Stimulated activated CD4-positive, alpha-beta T cell treated with anti-CD3 and anti-CD28 coated beads, Interleukin-12 subunit alpha, Interleukin-12 subunit beta, amount 100 ng/mL, for 4 hours (primary cell): ENCODE results near the gene ZNF513.
"Not testable (repeated sequence)": the region's sequence is repeated elsewhere in the genome, so short reads cannot be mapped to it uniquely, and the experiment has no call there.

ENCODE experiments used
- DNase-seq: peaks from one replicate; pipeline ENCODE4 v3.0.0-alpha.2; 2020

ZNF513 gene

DNA sequence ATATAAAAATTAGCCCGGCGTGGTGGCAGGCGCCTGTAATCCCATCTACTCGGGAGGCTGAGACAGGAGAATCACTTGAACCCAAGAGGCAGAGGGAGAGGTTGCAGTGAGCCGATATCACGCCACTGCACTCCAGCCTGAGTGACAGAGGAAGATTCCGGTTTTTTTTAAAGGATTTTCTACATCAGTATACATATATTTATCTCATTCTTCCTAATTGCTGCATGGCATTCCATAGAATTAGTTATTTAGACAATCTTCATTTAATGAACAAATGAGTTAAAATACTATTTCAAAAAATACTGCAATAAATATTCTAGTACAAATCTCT is 26.0 kb downstream of the ZNF513 start:
- DNase-seq: no peak

DNA sequence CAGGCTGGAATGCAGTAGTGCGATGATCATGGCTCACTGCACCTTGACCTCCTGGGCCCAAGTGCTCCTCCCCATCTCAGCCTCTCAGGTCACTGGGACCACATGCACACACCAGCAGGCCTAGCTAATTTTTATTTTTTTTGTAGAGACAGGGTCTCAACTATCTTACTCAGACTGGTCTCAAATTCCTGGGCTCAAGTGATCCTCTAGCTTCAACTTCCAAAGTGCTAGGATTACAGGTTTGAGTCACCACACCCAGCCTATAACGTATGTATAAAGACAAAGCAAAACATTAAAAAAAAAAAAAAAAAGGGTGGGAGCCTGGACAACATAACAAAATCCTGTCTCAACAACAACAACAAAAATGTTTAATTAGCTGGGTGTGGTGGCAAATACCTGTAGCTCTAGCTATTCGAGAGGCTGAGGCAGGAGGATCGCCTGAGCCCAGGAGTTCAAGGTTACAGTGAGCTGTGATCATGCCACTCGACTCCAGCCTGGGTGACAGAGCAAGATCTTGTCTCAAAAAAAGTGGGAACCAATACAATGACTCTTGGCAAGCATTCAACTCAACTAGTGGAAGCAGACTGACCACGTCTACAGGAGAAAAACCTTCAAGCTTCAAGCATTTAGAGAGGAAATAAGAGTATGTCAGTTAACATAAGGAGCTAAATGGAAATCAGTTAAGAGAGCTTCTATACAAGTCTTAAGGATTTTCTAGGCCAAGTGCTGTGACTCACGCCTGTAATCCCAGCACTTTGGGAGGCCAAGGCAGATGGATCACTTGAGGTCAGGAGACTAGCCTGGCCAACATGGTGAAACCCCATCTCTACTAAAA is 26.6 kb downstream of the ZNF513 start:
- no peak for DNase-seq

DNA sequence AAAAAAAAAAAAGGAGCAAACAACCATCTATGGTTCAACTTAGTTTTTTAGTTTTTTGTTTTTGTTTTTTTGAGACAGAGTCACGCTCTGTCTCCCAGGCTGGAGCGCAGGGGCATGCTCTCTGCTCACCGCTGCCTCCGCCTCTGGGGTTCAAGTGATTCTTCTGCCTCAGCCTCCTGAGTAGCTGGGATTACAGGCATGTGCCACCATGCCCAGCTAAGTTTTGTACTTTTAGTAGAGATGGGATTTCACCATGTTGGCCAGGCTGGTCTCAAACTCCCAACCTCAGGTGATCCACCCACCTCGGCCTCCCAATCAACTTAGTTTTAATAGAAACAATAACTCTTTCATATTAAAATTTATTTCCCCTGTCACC is 27.2 kb downstream of the ZNF513 start:
- not testable (repeated sequence) for DNase-seq

DNA sequence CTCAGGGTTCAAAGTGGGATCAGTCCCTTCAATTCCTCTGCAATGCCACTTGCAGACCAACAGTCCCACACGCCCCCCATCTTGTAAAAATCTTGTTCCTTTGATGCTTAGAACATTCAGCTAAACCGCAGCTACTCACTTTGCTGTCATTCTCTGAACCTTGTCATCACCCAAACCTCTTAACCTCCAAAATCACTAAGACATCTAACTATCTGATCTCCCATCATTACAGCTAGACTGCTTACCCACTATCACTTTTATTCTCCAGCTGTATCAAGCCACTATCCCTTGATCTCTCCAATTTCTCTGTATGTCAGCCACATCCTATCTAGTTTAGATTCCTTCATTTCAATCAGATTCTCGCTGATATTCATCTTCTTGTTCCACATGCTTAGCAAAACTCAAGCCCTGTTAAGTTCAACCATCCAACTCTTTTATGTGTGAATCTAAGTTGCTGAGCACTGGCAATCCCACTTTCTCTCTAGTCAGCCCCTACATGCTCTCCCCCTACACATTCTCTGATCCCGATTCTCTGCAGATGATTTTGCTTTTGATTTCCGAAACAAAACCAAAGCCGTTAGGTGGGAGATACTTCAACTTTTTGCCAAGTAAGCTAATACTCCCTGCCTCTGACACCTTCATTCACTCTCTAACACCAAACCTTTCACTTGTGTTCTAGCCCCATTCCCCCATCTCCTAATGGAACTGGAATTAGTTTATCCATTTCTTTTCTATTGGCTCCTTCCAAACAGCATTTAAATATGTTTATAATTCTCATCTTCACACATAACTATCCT is 28.5 kb downstream of the ZNF513 start:
- DNase-seq: no peak

DNA sequence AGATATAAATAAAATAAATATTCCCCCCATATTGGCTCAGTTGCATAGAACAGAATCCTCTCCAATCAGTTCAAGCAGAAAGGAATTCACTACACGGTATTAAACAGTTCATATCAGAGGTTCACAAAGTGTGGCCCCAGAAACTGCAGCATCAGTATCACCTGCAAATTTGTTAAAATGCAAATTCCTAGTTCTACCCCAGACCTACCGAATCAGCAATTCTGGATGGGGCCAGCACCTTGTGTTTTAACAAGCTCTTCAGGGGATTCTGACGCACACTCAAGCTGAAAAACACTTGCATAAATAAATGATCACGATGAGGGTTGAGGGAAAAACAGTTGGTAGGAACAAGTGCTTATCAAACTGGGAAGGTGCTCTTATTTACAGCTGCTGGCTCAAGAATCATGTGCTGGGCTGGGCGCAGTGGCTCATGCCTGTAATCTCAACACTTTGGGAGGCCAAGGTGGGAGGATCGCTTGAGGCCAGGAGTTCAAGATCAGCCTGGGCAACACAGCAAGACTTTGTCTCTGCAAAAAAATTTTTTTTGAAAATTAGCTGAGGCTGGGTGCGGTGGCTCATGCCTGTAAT is 30.3 kb downstream of the ZNF513 start:
- no peak for DNase-seq

- no peak for DNase-seq
Measured at GRCh38 chr2:27347641-27348040, 32.9 kb downstream of the ZNF513 start.

DNA sequence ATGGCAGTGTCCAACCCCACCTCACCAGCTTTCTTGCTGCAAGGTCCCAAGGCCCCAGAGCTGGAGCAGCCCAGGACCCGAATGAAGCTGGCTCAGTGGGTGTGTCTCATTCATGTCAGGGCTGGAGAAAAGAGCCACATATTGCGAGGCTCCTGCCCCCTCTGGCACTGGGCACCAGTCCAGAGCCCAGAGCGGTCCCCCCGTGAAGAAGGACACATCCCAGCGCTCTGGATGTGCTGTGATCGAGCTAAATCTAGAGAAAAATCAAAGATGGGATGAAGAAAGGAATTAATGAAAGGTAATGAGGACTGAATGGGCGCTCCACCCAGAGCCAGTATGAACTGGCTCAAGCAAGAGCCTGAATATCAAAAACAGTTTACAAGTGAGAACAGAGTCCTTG is 44.4 kb downstream of the ZNF513 start:
- no peak for DNase-seq

- no peak for DNase-seq
Measured at GRCh38 chr2:27335311-27335710, 45.2 kb downstream of the ZNF513 start.
